ENCODE data around the gene CYP4F11.

GRCh38 chr19:15935167-15935702, 906 bp upstream of the CYP4F11 start:
- TF ChIP-seq, protein P1, sequence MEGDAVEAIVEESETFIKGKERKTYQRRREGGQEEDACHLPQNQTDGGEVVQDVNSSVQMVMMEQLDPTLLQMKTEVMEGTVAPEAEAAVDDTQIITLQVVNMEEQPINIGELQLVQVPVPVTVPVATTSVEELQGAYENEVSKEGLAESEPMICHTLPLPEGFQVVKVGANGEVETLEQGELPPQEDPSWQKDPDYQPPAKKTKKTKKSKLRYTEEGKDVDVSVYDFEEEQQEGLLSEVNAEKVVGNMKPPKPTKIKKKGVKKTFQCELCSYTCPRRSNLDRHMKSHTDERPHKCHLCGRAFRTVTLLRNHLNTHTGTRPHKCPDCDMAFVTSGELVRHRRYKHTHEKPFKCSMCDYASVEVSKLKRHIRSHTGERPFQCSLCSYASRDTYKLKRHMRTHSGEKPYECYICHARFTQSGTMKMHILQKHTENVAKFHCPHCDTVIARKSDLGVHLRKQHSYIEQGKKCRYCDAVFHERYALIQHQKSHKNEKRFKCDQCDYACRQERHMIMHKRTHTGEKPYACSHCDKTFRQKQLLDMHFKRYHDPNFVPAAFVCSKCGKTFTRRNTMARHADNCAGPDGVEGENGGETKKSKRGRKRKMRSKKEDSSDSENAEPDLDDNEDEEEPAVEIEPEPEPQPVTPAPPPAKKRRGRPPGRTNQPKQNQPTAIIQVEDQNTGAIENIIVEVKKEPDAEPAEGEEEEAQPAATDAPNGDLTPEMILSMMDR (IDR thresholded peaks at IDR 0.05; ENCODE audit: extremely low read depth in 1 of 2, insufficient read depth in 1 of 2, low read depth in 1 of 2, low read length in 2 of 2) = no peak
- TF ChIP-seq EZH2 (IDR thresholded peaks at IDR 0.05; ENCODE audit: borderline replicate concordance, low read depth, low read length, severe bottlenecking) (no peak), POLR2AphosphoS5 (IDR thresholded peaks at IDR 0.05; ENCODE audit: insufficient read depth, low read depth, low read length) (no peak), MYC (IDR thresholded peaks at IDR 0.05; ENCODE audit: low read depth, low read length) (no peak), POLR2A (IDR thresholded peaks at IDR 0.05; ENCODE audit: low read depth, low read length) (no peak), GATA2 (IDR thresholded peaks at IDR 0.05; ENCODE audit: insufficient read depth, insufficient read length, low read depth, low read length) (no peak)

All from endothelial cell of umbilical vein (primary cell).